Natural killer cell (primary cell): ENCODE results near the gene SNCG. TPM values are rescaled to one million over a fixed set of nuclear protein-coding genes. Genes with fewer than 3 reads are reported as not detected.

Experiments
- ATAC-seq, 3 donors: fragments of 150-1000 bp in 2 of 3; fragments of 200-7000 bp in 1 of 3; cut with Tn5 transposase; 1 replicate in 1 of 3; 2 replicates in 2 of 3; pipeline ENCODE4 v1.10.0; 2021; ENCODE audit warnings: mild to moderate bottlenecking in 2 of 3, moderate library complexity in 2 of 3
- DNase-seq, 2 donors: peaks; one replicate each; pipeline versions ENCODE4 v3.0.0 to v3.0.0-alpha.2; 2013 to 2021; ENCODE audit warnings: mixed read lengths in 1 of 2
- H3K27ac ChIP-seq: one replicate; pipeline ENCODE4 v1.5.1; 2013; ENCODE audit warnings: mild to moderate bottlenecking, low read length
- H3K27me3 ChIP-seq: one replicate; pipeline ENCODE4 v1.6.1; 2013; ENCODE audit warnings: low read length; ENCODE audit not compliant: control insufficient read depth, insufficient read depth
- H3K36me3 ChIP-seq: one replicate; pipeline ENCODE4 v1.6.1; 2013; ENCODE audit warnings: low read length; ENCODE audit not compliant: control insufficient read depth, insufficient read depth
- H3K4me1 ChIP-seq: one replicate; pipeline ENCODE4 v1.6.1; 2013; ENCODE audit warnings: low read length; ENCODE audit not compliant: control insufficient read depth, insufficient read depth
- H3K4me3 ChIP-seq: one replicate; pipeline ENCODE4 v1.5.1; 2013; ENCODE audit warnings: low read length
- H3K9me3 ChIP-seq: one replicate; pipeline ENCODE4 v1.6.1; 2013; ENCODE audit warnings: low read length; ENCODE audit not compliant: control insufficient read depth, insufficient read depth
- H3K27ac Mint-ChIP-seq, 2 donors: one replicate each; pipeline ENCODE4 v1.8.0; 2022; ENCODE audit warnings: mild to moderate bottlenecking in 2 of 2, mixed read lengths in 2 of 2, moderate library complexity in 1 of 2
- H3K27me3 Mint-ChIP-seq, 2 donors: one replicate each; pipeline ENCODE4 v1.8.0; 2022; ENCODE audit warnings: low read depth in 2 of 2, mixed read lengths in 2 of 2
- H3K36me3 Mint-ChIP-seq: one replicate; pipeline ENCODE4 v1.8.0; 2022; ENCODE audit warnings: mixed read lengths
- H3K4me1 Mint-ChIP-seq, 2 donors: one replicate each; pipeline ENCODE4 v1.8.0; 2022; ENCODE audit warnings: mixed read lengths in 2 of 2
- H3K4me3 Mint-ChIP-seq: one replicate; pipeline ENCODE4 v1.8.0; 2022; ENCODE audit warnings: mild to moderate bottlenecking, moderate library complexity, mixed read lengths
- H3K9me3 Mint-ChIP-seq, 2 donors: one replicate each; pipeline ENCODE4 v1.8.0; 2022; ENCODE audit warnings: mixed read lengths in 2 of 2
- CTCF ChIP-seq: fragments of 200-600 bp; IDR thresholded peaks from one replicate; pipeline ENCODE4 v1.8.0; 2022; ENCODE audit warnings: antibody characterized with exemption
- WGBS: methylation state at CpG from one replicate; pipeline ENCODE4 v1.1.7; 2013; ENCODE audit warnings: missing lambda C conversion rate; ENCODE audit not compliant: insufficient coverage; 5-methylcytosine and 5-hydroxymethylcytosine counted together
- intact Hi-C: fragments of 100-400 bp; cut with micrococcal nuclease; formaldehyde crosslinking; loops from one replicate; pipeline ENCODE4 v1.14.2; 2022
- total RNA-seq, 4 donors: library from RNA; stranded (reverse); fragments of 120-200 nt in 1 of 4; gene quantifications; one replicate each; pipeline versions ENCODE4 v1.2.3 to v1.2.4, GENCODE V29; 2013 to 2022

Gene SNCG
- total RNA-seq, 3 donors from 2014 or later (not counting 1 experiment from before 2014, with no cell fraction given): not detected

DNA sequence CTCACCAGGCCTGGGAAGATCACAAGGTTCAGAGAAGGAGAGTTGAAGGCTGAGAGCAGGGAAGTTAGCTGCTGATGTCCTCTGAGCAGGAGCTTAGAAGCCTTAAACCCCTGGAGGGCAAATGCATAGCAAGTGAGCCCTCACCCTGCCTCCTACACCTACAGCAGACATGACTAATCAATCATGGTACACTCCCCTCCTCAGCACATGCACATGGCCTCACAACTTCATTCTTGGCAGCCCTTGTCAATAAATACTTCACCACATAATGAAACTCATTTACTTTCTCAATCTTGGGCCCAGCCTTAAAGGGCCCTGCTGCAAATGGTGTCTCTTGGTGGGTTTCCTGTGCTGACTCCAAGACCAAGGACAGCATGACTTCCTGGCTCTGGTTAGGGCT is 13.9 kb upstream of the SNCG start:
- no peak overlapping the region for H3K27ac Mint-ChIP-seq

DNA sequence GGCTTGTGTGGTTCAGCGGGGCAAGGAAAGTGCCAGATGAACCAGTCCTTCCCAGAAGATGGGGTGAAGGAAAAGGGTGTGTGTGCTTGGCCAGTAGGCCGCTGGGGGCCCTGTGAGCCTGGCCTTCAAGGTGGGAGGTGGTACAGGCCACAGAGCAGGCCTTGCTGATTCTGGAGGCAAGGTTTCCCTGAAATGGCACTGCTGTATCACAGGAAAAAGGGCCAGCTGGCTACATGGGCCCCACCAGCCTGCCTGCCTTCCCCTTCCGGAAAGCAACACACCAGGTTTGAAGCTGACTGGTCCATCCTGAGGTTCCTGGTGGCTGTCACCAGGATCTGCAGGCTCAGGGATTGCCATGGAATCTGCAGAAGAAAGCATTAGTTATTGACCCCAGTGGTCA is 13.5 kb upstream of the SNCG start:
- ATAC-seq: no peak
- Histone ChIP-seq H3K4me3 (no peak overlapping the region), H3K9me3 (no peaks in the 10 kb centered on the region), H3K4me1 (no peaks in the 10 kb centered on the region), H3K27ac (no peak overlapping the region), H3K36me3 (no peaks in the 10 kb centered on the region), H3K27me3 (no peaks in the 10 kb centered on the region)
- Mint-ChIP-seq H3K4me3 (no peak overlapping the region), H3K9me3 (no peaks in the 10 kb centered on the region), H3K36me3 (no peaks in the 10 kb centered on the region), H3K27me3 (peaks cover 0 to 7% of the 10 kb centered on the region in 2 donors), H3K27ac (no peak overlapping the region), H3K4me1 (no peaks in the 10 kb centered on the region)
- no peak for TF ChIP-seq CTCF
- intact Hi-C loops: no loop called here
- no peak for DNase-seq
- WGBS: 91% methylated on average over 3 of the region's 3 CpGs

More for the DNA sequence above, 13.9 kb upstream of the SNCG start:
- peaks cover 3% of the 10 kb centered on the region for H3K4me1 ChIP-seq
- no peaks in the 10 kb centered on the region for H3K9me3 ChIP-seq
- DNase-seq (no peak), ATAC-seq (no peak)
- H3K4me1 Mint-ChIP-seq: peaks cover 2% of the 10 kb centered on the region in 2 donors
- H3K36me3 Mint-ChIP-seq: no peaks in the 10 kb centered on the region
- H3K27me3 Mint-ChIP-seq: peaks cover 0 to 7% of the 10 kb centered on the region in 2 donors
- H3K4me3 ChIP-seq: no peak overlapping the region
- H3K27me3 ChIP-seq: no peaks in the 10 kb centered on the region
- H3K36me3 ChIP-seq: no peaks in the 10 kb centered on the region
- TF ChIP-seq CTCF: no peak
- H3K9me3 Mint-ChIP-seq: no peaks in the 10 kb centered on the region
- no peak overlapping the region for H3K4me3 Mint-ChIP-seq
- no peak overlapping the region for H3K27ac ChIP-seq
- intact Hi-C loops: no loop called here

- Histone ChIP-seq H3K4me3 (no peak overlapping the region), H3K27ac (no peak overlapping the region), H3K36me3 (no peaks in the 10 kb centered on the region), H3K9me3 (no peaks in the 10 kb centered on the region), H3K27me3 (no peaks in the 10 kb centered on the region), H3K4me1 (no peaks in the 10 kb centered on the region)
- DNase-seq (no peak), ATAC-seq (no peak)
- no peak overlapping the region for H3K27ac Mint-ChIP-seq
- peaks cover 0 to 5% of the 10 kb centered on the region in 2 donors for H3K4me1 Mint-ChIP-seq
- H3K36me3 Mint-ChIP-seq: no peaks in the 10 kb centered on the region
- intact Hi-C loops: no loop called here
- no peaks in the 10 kb centered on the region for H3K9me3 Mint-ChIP-seq
- 85% methylated on average over 18 of the region's 18 CpGs for WGBS
- peaks cover 0 to 7% of the 10 kb centered on the region in 2 donors for H3K27me3 Mint-ChIP-seq
- H3K4me3 Mint-ChIP-seq: no peak overlapping the region
- TF ChIP-seq CTCF: no peak
Measured at GRCh38 chr10:86945361-86946212, 12.8 kb upstream of the SNCG start.
